Activated CD8-positive, alpha-beta T cell treated with anti-CD3 and anti-CD28 coated beads, Interleukin-2, amount 10 ng/mL, durations not matched to agents 7 days and 5 days (primary cell): Measurements from ENCODE around the gene INTS7. TPM values are rescaled to one million over a fixed set of nuclear protein-coding genes. Genes with fewer than 3 reads are reported as not detected.

Source experiments
- ATAC-seq: fragments of 150-1000 bp; cut with Tn5 transposase; one replicate; pipeline ENCODE4 v1.10.0; 2021; ENCODE audit warnings: moderate library complexity
- CTCF ChIA-PET: fragments of 350-600 bp; sonication (Branson Sonifier 250); formaldehyde crosslinking; loops from one replicate; lab custom pipeline; 2021; ENCODE audit warnings: antibody characterized with exemption; lab: Charles Lee
- POLR2A ChIA-PET: fragments of 350-600 bp; sonication (Branson Sonifier 250); formaldehyde crosslinking; loops from one replicate; lab custom pipeline; 2021; ENCODE audit warnings: antibody characterized with exemption; lab: Charles Lee
- DNase-seq: peaks from one replicate; pipeline ENCODE4 v3.0.0-alpha.2; 2020
- H3K27ac Mint-ChIP-seq: one replicate; pipeline ENCODE4 v1.8.0; 2021; ENCODE audit warnings: mild to moderate bottlenecking, mixed read lengths
- H3K27me3 Mint-ChIP-seq: one replicate; pipeline ENCODE4 v1.8.0; 2021; ENCODE audit warnings: low read depth, mixed read lengths
- H3K36me3 Mint-ChIP-seq: one replicate; pipeline ENCODE4 v1.8.0; 2021; ENCODE audit warnings: low read depth, mixed read lengths
- H3K4me1 Mint-ChIP-seq: one replicate; pipeline ENCODE4 v1.8.0; 2021; ENCODE audit warnings: low read depth, mixed read lengths
- H3K4me3 Mint-ChIP-seq: one replicate; pipeline ENCODE4 v1.8.0; 2021; ENCODE audit warnings: mild to moderate bottlenecking, mixed read lengths
- H3K9me3 Mint-ChIP-seq: one replicate; pipeline ENCODE4 v1.8.0; 2022; ENCODE audit warnings: mixed read lengths; ENCODE audit not compliant: insufficient read depth
- total RNA-seq, 2 experiments: library from RNA; stranded (reverse); gene quantifications; one replicate each; pipeline ENCODE4 v1.2.3, GENCODE V29; 2021

INTS7 gene, protein sequence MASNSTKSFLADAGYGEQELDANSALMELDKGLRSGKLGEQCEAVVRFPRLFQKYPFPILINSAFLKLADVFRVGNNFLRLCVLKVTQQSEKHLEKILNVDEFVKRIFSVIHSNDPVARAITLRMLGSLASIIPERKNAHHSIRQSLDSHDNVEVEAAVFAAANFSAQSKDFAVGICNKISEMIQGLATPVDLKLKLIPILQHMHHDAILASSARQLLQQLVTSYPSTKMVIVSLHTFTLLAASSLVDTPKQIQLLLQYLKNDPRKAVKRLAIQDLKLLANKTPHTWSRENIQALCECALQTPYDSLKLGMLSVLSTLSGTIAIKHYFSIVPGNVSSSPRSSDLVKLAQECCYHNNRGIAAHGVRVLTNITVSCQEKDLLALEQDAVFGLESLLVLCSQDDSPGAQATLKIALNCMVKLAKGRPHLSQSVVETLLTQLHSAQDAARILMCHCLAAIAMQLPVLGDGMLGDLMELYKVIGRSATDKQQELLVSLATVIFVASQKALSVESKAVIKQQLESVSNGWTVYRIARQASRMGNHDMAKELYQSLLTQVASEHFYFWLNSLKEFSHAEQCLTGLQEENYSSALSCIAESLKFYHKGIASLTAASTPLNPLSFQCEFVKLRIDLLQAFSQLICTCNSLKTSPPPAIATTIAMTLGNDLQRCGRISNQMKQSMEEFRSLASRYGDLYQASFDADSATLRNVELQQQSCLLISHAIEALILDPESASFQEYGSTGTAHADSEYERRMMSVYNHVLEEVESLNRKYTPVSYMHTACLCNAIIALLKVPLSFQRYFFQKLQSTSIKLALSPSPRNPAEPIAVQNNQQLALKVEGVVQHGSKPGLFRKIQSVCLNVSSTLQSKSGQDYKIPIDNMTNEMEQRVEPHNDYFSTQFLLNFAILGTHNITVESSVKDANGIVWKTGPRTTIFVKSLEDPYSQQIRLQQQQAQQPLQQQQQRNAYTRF
- 10 to 100 TPM; 31.8 to 32.1 TPM for total RNA-seq

DNA sequence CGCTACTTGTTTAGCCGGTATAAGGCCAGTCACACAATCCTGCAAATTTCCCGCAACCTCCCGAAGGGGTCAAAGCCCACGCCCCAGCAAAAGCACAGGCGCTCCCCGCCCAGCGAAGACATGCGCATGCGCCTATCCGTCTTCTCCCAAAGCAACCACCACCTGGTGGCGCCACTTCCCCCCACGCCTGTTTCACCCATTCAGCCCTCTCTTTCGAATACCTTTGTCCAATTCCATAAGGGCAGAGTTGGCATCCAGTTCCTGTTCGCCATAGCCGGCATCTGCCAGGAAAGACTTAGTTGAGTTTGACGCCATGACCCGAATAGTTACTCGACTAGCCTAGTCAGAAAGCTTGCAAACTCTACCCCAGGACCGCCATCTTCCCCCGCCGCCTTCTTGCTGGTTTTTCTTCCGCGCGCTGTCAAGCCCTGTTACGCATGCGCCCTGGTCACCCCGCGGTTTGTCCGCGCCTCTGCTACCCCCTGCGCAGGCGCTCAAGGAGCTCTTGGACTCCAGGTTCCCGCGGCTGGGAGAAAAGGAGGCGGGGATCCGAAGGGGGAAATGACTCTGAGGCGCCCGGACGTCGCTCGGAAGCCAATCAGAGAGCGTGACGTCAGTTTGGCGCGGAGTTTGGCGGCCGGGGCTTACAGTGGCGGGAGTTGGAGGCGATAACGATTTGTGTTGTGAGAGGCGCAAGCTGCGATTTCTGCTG lies at the start of gene INTS7, which contains the start of gene DTL:
Gene INTS7 (minus strand): TSS at position 435 of the 712 bp plus-strand sequence. CDS start 120 bp downstream, at position 315.
Gene DTL (plus strand): TSS at position 626 of the 712 bp plus-strand sequence. CDS start 143 bp downstream, outside the sequence.
- CTCF ChIA-PET = interaction anchor here (0.6 to 6.4 kb wide), 77 partner anchors 8 to 888 kb away, joined by 3 to 114 read pairs (median 4); partner anchors contain the start of genes NEK2, PPP2R5A and SLC30A1
- Mint-ChIP-seq H3K4me3 (peak within 1 kb of the TSS; percentile 98), H3K27ac (peak within 1 kb of the TSS; percentile 99), H3K27me3 (no peaks in the 10 kb centered on the region), H3K36me3 (peaks cover 59% of the 10 kb centered on the region), H3K4me1 (peaks cover 56% of the 10 kb centered on the region), H3K9me3 (no peaks in the 10 kb centered on the region)
- POLR2A ChIA-PET = interaction anchor here (0.5 to 2.9 kb wide), 25 partner anchors 9 to 776 kb away, joined by 3 to 20 read pairs (median 4); partner anchors contain the start of genes ATF3, NEK2, NSL1 and TATDN3
- DNase-seq = peak; percentile 100
- peak; percentile 87 for ATAC-seq

DNA sequence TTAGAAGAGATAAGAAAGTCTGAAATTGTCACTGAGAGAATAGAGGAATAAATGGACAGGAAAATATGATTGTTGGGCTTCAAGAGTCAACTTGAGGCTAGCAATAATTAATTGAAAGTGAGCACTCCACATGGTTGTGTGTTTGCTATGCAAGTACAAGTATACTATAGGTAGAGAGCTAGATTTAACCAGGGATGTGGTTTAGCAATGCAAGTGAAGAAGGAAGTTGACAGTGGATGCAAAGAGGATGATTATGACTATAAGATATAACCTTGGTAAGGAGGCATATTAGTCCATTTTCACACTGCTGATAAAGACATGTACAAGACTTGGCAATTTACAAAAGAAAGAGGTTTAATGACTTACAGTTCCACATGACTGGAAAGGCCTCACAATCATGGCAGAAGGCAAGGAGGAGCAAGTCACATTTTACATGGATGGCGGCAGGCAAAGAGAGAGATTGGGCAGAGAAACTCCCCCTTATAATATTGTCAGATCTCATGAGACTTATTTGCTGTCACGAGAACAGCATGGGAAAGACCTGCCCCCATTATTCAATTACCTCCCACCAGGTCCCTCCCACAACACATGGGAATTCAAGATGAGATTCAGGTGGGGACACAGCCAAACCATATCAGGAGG lies 47.5 kb upstream of the INTS7 start:
- ATAC-seq (no peak), DNase-seq (no peak)
- H3K27me3 Mint-ChIP-seq = no peaks in the 10 kb centered on the region
- peaks cover 3% of the 10 kb centered on the region for H3K4me1 Mint-ChIP-seq
- ChIA-PET POLR2A (no interaction called here), CTCF (interaction anchor here (1.0 to 4.4 kb wide), 3 partner anchors 12 to 373 kb away, joined by 3 to 26 read pairs (median 3); no protein-coding TSS in a partner anchor)
- H3K27ac Mint-ChIP-seq = no peak overlapping the region
- no peaks in the 10 kb centered on the region for H3K9me3 Mint-ChIP-seq
- H3K36me3 Mint-ChIP-seq = peaks cover 42% of the 10 kb centered on the region
- no peak overlapping the region for H3K4me3 Mint-ChIP-seq

DNA sequence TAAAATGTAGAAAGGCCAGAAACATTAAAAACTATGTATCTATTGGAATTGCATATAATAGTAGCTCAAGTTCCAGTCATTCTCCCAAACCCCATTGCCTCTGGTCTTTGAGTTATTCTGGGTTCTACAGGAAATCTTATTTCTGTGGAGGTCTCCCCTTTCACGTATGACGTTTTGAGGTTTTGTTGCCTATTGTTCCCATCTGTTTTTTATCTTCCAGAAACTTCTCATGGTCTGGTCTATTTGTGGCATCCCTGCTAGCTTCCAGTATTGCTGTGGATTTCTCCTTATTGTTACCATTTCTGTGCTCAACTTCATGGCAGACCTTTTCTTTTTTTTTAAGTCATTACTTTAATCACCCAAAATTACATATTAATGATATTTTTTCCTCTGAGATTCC lies 43.5 kb upstream of the INTS7 start:
- CTCF ChIA-PET = interaction anchor here (0.7 to 4.4 kb wide), 6 partner anchors 8 to 377 kb away, joined by 3 to 26 read pairs (median 8); partner anchors contain the start of genes DTL and INTS7
- POLR2A ChIA-PET = no interaction called here
- DNase-seq (no peak), ATAC-seq (no peak)
- Mint-ChIP-seq H3K36me3 (peaks cover 42% of the 10 kb centered on the region), H3K4me3 (no peak overlapping the region), H3K4me1 (no peaks in the 10 kb centered on the region), H3K27ac (no peak overlapping the region), H3K9me3 (no peaks in the 10 kb centered on the region), H3K27me3 (no peaks in the 10 kb centered on the region)

GRCh38 chr1:212077028-212077427 lies 41.7 kb upstream of the INTS7 start:
- ChIA-PET POLR2A (no interaction called here), CTCF (interaction anchor here (0.8 to 2.1 kb wide), 5 partner anchors 9 to 400 kb away, joined by 3 to 7 read pairs (median 3); no protein-coding TSS in a partner anchor)
- Mint-ChIP-seq H3K36me3 (peaks cover 51% of the 10 kb centered on the region), H3K4me1 (no peaks in the 10 kb centered on the region), H3K9me3 (no peaks in the 10 kb centered on the region), H3K27me3 (no peaks in the 10 kb centered on the region), H3K27ac (no peak overlapping the region), H3K4me3 (no peak overlapping the region)
- ATAC-seq = no peak
- DNase-seq = no peak

GRCh38 chr1:212074856-212075255 lies 39.5 kb upstream of the INTS7 start:
- no peak overlapping the region for H3K27ac Mint-ChIP-seq
- ATAC-seq (no peak), DNase-seq (no peak)
- no peaks in the 10 kb centered on the region for H3K27me3 Mint-ChIP-seq
- no peak overlapping the region for H3K4me3 Mint-ChIP-seq
- no peaks in the 10 kb centered on the region for H3K4me1 Mint-ChIP-seq
- peaks cover 64% of the 10 kb centered on the region for H3K36me3 Mint-ChIP-seq
- POLR2A ChIA-PET = no interaction called here
- CTCF ChIA-PET = interaction anchor here (0.7 to 1.3 kb wide), 3 partner anchors 15 to 286 kb away, joined by 3 to 4 read pairs (median 3); no protein-coding TSS in a partner anchor
- no peaks in the 10 kb centered on the region for H3K9me3 Mint-ChIP-seq

- no peak overlapping the region for H3K27ac Mint-ChIP-seq
Measured at GRCh38 chr1:212074313-212074712, 39.0 kb upstream of the INTS7 start.

DNA sequence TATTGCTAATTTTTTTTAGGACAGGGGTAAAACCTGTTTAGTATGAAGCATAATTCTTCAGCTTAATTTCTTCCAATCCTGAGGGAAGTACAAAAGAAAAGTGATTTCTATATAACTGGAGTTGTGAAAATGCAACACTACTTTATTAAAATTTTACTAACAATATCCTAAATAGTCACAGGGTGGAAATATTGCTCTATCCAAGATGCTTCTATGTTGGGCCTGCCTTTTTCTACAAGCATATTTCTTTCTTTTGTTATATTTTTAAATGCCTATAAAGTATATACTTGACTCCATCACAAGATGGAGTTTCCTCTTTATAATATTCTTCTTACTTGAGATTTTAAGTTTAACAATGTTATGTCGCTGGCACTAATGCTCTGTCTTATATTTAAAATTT lies 38.1 kb upstream of the INTS7 start:
- H3K9me3 Mint-ChIP-seq = no peaks in the 10 kb centered on the region
- ChIA-PET POLR2A (no interaction called here), CTCF (interaction anchor here (1.5 to 5.6 kb wide), 6 partner anchors 12 to 383 kb away, joined by 3 to 132 read pairs (median 44); no protein-coding TSS in a partner anchor)
- no peak overlapping the region for H3K27ac Mint-ChIP-seq
- no peaks in the 10 kb centered on the region for H3K4me1 Mint-ChIP-seq
- ATAC-seq (no peak), DNase-seq (no peak)
- H3K4me3 Mint-ChIP-seq = no peak overlapping the region
- H3K36me3 Mint-ChIP-seq = peaks cover 60% of the 10 kb centered on the region
- no peaks in the 10 kb centered on the region for H3K27me3 Mint-ChIP-seq

More at GRCh38 chr1:212074313-212074712, 39.0 kb upstream of the INTS7 start:
- CTCF ChIA-PET = interaction anchor here (0.6 to 1.3 kb wide), 4 partner anchors 12 to 383 kb away, joined by 3 to 4 read pairs (median 3); no protein-coding TSS in a partner anchor
- Mint-ChIP-seq H3K4me1 (no peaks in the 10 kb centered on the region), H3K36me3 (peaks cover 63% of the 10 kb centered on the region), H3K9me3 (no peaks in the 10 kb centered on the region), H3K27me3 (no peaks in the 10 kb centered on the region), H3K4me3 (no peak overlapping the region)
- POLR2A ChIA-PET = no interaction called here
- no peak for ATAC-seq
- DNase-seq = no peak

DNA sequence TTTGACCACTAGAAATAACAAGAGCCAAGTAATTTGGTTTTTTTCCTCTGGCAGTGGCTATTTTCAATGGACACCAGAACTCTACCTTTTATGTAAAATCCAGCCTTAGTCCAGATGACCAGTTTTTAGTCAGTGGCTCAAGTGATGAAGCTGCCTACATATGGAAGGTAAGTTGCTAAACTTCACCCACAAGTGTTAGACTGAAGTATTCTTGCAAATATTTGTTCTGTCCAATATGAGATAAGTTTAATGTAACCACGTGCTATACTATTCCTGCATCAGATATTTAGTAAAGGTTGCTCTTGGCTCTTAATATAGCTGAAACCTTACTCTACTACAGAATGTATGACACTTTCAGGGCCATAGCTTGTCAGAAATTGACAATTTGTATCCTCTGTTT lies 36.7 kb upstream of the INTS7 start:
- no peak for ATAC-seq

GRCh38 chr1:212070720-212071302 lies 35.5 kb upstream of the INTS7 start:
- DNase-seq (no peak), ATAC-seq (peak; percentile 63)
- Mint-ChIP-seq H3K27me3 (no peaks in the 10 kb centered on the region), H3K4me3 (no peak overlapping the region), H3K27ac (no peak overlapping the region), H3K9me3 (no peaks in the 10 kb centered on the region), H3K36me3 (peaks cover 65% of the 10 kb centered on the region), H3K4me1 (no peaks in the 10 kb centered on the region)
- ChIA-PET CTCF (interaction anchor here (0.6 to 5.6 kb wide), 49 partner anchors 9 to 394 kb away, joined by 3 to 132 read pairs (median 5); partner anchors contain the start of genes DTL, INTS7 and PPP2R5A), POLR2A (interaction anchor here (0.7 to 1.4 kb wide), 2 partner anchors 215 to 312 kb away, joined by 5 to 7 read pairs; no protein-coding TSS in a partner anchor)

More for the DNA sequence above, 36.7 kb upstream of the INTS7 start:
- H3K27ac Mint-ChIP-seq = no peak overlapping the region
- ChIA-PET CTCF (interaction anchor here (1.5 to 5.6 kb wide), 15 partner anchors 9 to 391 kb away, joined by 3 to 132 read pairs (median 26); partner anchors contain the start of genes DTL, INTS7 and PPP2R5A), POLR2A (interaction anchor here (0.7 to 1.0 kb wide), 2 partner anchors 147 to 175 kb away, joined by 3 to 4 read pairs; no protein-coding TSS in a partner anchor)
- no peaks in the 10 kb centered on the region for H3K27me3 Mint-ChIP-seq
- H3K9me3 Mint-ChIP-seq = no peaks in the 10 kb centered on the region
- H3K4me1 Mint-ChIP-seq = no peaks in the 10 kb centered on the region
- no peak overlapping the region for H3K4me3 Mint-ChIP-seq
- peaks cover 67% of the 10 kb centered on the region for H3K36me3 Mint-ChIP-seq
- no peak for DNase-seq

GRCh38 chr1:212067787-212068186 lies 32.4 kb upstream of the INTS7 start:
- ATAC-seq (no peak), DNase-seq (no peak)
- Mint-ChIP-seq H3K27me3 (no peaks in the 10 kb centered on the region), H3K9me3 (no peaks in the 10 kb centered on the region), H3K36me3 (peaks cover 63% of the 10 kb centered on the region), H3K4me1 (no peaks in the 10 kb centered on the region), H3K4me3 (no peak overlapping the region), H3K27ac (no peak overlapping the region)
- POLR2A ChIA-PET = no interaction called here
- CTCF ChIA-PET = interaction anchor here (9.3 kb wide), 1 partner anchor 389 kb away, joined by 101 read pairs; no protein-coding TSS in a partner anchor
